GM18499 (cell line): ENCODE data around the gene BTNL3.
"Not testable (repeated sequence)": the region's sequence is repeated elsewhere in the genome, so short reads cannot be mapped to it uniquely, and the experiment has no call there.

Experiments used
- ATAC-seq: cut with Tn5 transposase; IDR thresholded peaks from one replicate; pipeline ENCODE4 v1.9.1; 2021; ENCODE audit warnings: moderate number of reproducible peaks; ENCODE audit not compliant: insufficient read depth, unreplicated experiment

Gene BTNL3

DNA sequence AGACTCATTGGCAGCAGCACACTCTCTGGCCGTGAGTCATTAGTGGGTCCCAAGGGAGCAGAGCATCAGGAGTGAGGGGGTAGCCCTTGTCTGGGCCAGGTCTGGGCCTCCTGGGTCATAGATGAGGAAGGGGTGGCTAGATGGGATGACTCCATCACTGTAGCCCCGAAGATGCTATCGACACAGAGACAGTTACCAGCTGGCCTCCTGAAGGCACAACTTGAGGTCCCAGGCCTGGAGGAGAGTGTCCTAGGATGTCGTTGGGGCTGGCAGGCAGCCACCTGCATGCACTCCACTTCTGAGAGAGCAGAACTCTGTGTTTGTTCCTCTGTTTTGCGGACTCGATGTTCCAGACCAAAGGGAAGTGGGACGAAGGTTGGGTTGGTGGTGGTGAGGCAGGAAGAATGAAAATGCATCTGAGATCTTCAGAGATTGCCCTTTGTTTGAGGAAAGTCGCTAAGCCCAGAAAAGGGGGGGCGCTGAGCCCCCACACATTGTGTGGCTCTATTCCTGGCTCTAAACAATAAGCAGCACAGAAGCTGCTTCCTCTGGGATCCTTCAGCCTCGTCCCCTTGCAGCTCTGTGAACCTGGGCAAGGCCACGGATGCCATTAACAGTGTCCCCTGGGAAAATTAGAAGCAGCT, 56.1 kb downstream of the BTNL3 start:
- no peak for ATAC-seq

DNA sequence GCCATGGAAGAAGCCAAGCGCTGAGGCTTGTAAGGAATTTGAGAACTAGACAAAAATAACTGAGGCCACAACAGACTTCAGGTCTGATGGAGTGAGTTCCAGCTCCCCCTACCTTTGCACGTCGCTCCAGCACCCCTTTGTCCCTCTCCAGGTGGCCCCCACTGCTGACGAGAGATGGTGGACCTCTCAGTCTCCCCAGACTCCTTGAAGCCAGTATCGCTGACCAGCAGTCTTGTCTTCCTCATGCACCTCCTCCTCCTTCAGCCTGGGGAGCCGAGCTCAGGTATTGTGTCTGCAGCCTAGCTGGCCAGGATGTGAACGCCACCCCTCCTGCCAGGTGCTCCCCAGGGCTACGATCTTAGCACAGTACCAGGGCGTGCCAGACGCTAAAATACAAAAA, 56.7 kb downstream of the BTNL3 start:
- ATAC-seq, result no peak

- ATAC-seq, result not testable (repeated sequence)
Observed at GRCh38 chr5:181045857-181046256, 57.2 kb downstream of the BTNL3 start.

DNA sequence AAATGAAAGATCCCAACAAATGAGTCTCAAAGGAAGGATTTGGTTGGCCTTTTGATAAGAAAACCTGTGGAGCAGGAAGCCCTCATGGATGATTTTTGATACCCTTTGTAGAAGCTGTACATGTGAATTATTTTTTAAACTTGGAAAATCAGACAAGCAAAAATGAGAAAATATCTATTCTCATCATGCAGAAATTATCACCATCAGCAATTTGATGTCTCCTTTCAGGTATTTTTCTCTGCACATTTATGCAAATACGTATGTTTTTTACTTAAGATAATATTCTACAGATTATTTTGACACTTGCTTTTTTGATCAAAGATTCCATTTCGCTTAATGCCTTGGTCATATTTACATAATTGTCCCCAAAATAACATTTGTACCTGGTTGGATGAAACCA, 58.6 kb downstream of the BTNL3 start:
- no peak for ATAC-seq

- no peak for ATAC-seq
Observed at GRCh38 chr5:181047921-181048320, 59.3 kb downstream of the BTNL3 start.

DNA sequence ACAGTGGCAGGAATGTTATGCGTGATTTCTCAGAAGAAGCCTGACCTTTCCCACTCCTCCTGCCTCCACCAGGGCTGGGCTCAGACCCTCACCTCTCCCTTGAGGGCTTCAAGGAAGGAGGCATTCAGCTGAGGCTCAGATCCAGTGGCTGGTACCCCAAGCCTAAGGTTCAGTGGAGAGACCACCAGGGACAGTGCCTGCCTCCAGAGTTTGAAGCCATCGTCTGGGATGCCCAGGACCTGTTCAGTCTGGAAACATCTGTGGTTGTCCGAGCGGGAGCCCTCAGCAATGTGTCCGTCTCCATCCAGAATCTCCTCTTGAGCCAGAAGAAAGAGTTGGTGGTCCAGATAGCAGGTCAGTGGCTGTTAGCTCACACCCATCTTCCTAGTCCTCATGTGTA, 61.4 kb downstream of the BTNL3 start:
- ATAC-seq, result no peak

- no peak for ATAC-seq
Observed at GRCh38 chr5:181051841-181052671, 63.4 kb downstream of the BTNL3 start.

DNA sequence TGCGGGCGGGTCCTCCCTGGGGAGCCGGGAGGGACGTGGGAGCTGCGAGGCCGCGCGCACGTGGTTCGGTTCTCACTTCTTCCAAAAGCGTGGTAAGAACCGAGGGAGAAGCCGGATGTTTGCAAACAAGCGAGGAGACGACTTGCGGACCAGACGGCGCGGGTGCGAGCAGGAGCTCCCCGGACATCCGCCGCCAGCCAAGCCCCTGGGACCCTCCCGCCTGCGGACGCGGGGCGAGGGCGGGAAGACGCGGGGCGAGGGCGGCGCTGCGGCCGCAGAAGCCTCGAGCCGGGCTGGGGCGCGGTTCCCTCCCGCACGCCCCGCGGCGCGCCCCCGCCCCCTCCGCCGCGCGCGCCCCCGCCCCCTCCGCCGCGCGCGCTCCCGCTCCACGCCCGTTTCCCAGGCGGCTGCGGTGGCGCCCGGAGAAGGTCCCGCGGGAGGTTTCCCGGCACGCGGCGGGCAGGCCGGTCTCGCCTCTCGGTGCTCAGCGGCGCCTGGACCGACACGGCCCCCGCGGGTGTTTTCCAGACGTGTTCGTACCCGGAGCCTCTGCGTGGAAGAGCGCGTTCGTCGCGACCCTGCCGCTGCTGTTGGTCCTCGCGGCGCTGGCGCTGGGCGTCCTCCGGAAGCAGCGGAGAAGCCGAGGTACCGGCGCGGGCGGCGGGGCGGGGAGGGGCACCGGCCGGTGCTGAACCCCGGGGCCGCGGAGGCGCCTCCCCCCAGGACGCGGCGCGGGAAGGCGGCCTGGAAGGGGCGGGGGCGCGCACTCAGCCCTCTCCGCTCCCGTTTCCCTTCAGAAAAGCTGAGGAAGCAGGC, 64.2 kb downstream of the BTNL3 start:
- ATAC-seq, result no peak

DNA sequence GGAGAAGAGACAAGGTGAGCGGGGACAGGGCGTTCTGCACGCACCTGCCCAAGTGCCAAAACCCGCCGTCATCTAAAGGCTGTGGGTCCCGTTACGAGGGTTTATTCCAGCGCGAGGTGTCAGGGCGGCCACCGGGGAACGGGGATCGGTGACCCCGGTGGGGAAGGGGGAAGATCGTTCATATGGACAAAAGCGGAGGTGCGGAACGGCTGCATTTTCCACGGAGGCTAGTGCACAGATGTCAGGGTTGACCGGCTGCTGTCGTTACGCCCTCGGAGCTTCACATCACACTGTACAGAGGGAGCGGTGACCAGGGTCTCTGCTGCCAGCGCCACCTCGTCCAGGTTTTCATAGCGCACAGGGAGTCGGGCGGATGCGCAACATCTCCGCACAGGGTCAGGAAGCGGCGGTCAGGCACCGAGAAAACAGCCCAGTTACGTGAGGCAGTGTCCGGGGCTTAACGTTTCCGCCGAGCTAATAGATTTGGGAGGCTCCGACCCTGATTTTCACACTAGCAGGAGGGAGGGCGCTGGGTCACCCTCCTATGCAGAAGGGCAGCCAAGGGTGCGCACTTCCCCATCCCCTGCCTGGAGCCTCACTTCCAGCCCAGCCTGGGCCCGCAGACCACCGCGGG, 65.0 kb downstream of the BTNL3 start:
- no peak for ATAC-seq

- ATAC-seq, result no peak
Observed at GRCh38 chr5:181054138-181054537, 65.5 kb downstream of the BTNL3 start.

DNA sequence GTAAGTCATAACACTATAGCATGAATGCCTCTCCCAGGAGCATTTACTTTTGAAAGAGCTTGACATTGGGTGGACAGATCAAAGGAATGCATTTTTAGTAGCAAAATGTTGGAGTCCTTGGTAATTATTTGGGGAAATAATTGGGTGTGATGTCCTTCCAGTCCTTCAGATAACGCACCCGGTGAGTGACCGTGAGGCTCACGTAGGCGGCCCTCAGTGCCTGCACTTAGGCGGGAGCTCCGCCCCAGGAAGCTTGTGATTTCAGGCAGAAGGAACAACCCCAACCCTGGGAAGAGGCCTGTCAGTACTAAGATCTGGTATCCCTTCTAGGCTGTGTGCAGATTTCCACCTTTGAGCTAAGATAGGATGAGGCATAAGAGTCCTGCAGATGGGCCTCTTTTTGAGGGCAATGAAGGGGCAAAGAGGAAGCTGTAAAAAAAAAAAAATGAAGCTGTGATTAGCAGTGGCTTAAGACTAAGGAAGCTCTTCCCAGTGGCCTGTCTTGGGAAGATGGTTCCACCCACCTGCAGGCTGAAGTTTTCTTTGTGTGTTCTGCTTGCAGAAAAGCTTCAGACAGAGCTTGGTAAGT, 66.3 kb downstream of the BTNL3 start:
- no peak for ATAC-seq
